Astrocyte of the spinal cord (primary cell): ENCODE measurements around the gene CMPK2.

Source experiments
- DNase-seq: peaks from one replicate; pipeline ENCODE4 v3.0.0; 2011; ENCODE audit warnings: low read depth, low spot score
- H3K4me3 ChIP-seq: 2 replicates; pipeline ENCODE4 v1.5.1; 2011; ENCODE audit warnings: low read depth, mild to moderate bottlenecking, low read length, moderate library complexity
- in situ Hi-C: cut with HindIII; loops from 2 replicates; pipeline ENCODE4 v1.10.0; 2017; ENCODE audit warnings: low sequenced_read_pairs
- TF ChIP-seq, protein P1 (sequence below): IDR thresholded peaks from 2 replicates; pipeline ENCODE4 v1.5.1; 2012; ENCODE audit warnings: low read depth, mild to moderate bottlenecking, low read length, inconsistent platforms

Gene CMPK2

DNA sequence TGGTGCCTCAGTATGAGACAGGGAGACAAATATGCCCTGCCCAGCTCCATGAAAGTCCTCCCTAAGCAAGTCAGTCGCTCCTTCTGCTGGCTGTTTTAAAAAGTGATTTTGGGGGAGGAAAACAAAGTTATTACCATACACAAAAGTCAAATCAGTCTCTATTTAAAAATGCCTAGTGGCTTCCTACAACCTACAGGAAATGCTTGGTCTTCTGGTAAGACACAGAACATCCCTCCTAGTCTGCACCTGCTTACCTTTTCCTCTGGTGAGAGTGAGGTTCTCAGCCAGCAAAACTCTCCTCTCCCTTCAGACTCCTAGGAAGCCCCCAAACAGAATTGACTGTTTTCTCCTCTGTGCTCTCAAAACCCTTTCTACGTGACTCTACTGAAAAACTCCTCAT, 13.5 kb downstream of the CMPK2 start:
- no peak overlapping the region for H3K4me3 ChIP-seq
- no peak for DNase-seq
- in situ Hi-C loops: no loop called here
- TF ChIP-seq, protein P1, sequence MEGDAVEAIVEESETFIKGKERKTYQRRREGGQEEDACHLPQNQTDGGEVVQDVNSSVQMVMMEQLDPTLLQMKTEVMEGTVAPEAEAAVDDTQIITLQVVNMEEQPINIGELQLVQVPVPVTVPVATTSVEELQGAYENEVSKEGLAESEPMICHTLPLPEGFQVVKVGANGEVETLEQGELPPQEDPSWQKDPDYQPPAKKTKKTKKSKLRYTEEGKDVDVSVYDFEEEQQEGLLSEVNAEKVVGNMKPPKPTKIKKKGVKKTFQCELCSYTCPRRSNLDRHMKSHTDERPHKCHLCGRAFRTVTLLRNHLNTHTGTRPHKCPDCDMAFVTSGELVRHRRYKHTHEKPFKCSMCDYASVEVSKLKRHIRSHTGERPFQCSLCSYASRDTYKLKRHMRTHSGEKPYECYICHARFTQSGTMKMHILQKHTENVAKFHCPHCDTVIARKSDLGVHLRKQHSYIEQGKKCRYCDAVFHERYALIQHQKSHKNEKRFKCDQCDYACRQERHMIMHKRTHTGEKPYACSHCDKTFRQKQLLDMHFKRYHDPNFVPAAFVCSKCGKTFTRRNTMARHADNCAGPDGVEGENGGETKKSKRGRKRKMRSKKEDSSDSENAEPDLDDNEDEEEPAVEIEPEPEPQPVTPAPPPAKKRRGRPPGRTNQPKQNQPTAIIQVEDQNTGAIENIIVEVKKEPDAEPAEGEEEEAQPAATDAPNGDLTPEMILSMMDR: no peak

DNA sequence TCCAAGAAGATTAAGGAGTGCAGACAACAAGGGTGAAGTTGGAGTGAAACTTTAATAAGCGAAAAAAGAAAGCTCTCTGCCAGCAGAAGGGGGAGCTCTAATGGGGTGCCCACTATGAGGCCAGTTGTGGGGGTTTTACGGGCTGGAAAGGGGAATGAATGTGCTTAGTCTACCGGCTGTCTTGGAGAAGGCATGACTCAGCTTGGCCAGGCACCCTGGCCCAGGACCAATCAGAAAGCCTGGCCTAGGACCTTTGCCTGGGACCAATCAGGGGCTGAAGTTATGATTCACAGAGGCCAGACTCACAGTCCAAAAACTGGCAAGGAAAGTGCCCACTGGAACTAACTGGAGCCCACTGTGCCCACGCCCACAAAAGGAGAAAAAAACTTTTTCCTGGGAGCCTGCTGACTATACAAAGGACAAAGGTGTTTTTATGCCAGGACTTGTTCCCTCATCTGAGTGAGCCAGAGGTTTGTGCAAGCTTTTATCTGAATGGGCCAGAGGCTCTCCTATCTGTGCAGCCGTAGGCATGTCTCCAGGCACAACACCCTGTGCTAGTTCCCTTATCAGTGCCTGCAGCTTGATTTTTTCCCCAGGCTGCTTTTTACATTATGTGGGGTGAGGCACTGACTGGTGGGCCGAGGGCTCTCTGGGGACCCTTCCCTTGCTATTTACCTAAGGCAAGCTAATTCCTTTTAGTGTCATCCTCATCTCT, 18.6 kb downstream of the CMPK2 start:
- H3K4me3 ChIP-seq: no peak overlapping the region
- in situ Hi-C loops: no loop called here
- TF ChIP-seq, protein P1: no peak
- DNase-seq: no peak

DNA sequence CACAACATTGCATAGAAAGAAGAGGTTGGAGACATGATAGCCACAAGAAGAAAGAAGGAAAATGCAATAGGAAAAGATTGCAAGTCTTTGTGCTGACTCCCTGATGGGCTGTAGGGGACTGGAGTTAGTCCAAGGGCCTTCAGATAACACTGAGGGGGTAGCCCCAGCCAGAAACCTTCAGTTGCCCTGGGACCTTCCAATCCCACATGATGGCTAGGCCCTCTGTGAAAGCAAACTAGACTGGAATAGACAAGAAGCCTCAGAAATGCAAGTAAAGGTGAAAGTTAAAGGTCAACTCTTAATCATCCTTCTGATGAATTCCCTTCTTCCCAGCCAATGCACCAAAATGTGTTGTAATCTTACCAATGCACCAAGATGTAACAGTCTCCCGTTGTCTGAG, 19.2 kb downstream of the CMPK2 start:
- H3K4me3 ChIP-seq: no peak overlapping the region
- TF ChIP-seq, protein P1: no peak
- DNase-seq: no peak
- in situ Hi-C loops: no loop called here

- in situ Hi-C loops: no loop called here
- TF ChIP-seq, protein P1: no peak
- no peak for DNase-seq
- no peak overlapping the region for H3K4me3 ChIP-seq
Observed at GRCh38 chr2:6845903-6846302, 19.8 kb downstream of the CMPK2 start.

- TF ChIP-seq, protein P1: no peak
- H3K4me3 ChIP-seq: no peak overlapping the region
- DNase-seq: peak; percentile 20
- in situ Hi-C loops: no loop called here
Observed at GRCh38 chr2:6845312-6845711, 20.4 kb downstream of the CMPK2 start.

DNA sequence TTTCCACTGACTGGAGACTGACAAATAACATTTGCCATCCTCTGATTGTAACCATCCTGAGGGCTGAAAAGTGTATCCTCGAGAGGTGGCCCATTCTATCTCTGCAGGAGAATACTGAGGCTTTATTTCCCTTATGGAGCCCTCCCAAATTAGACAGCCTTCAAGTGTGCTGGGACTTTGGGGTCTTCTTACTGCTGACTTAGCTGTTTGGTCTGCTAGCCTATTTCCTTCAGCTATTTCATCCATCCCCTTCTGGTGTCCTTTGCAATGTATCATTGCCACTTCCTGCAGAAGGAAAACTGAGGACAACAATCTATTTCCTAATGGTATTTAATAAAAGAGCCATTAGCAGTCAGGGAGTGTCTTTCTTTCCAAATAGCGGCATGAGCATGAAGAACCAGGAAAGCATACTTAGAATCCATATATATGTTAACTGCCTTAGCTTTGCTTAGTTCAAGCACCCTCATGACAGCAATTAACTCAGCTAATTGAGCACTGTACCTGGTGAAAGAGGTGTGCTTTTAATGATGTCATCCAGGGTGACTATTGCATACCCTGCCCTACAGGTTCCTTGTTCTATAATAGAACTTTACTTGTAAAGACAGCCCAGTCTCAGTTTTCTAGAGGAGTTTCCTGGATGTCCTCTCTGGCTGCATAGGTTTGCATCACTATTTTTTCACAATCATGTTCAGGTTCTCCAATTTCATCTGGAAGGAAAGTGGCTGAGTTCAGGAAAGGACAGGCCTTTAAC, 24.0 kb downstream of the CMPK2 start:
- TF ChIP-seq, protein P1: no peak
- H3K4me3 ChIP-seq: no peak overlapping the region
- in situ Hi-C loops: no loop called here
- no peak for DNase-seq
